Measurements from ENCODE around the gene GJB2.
"Not testable (repeated sequence)": the region's sequence is repeated elsewhere in the genome, so short reads cannot be mapped to it uniquely, and the experiment has no call there.

Gene GJB2

GRCh38 chr13:20165417-20166257, 27.1 kb downstream of the GJB2 start:
- no peak for DNase-seq (ENCODE audit: low read depth, low spot score)

- no peak for DNase-seq (ENCODE audit: low read depth, low spot score)
These were observed 30.8 kb downstream of the GJB2 start for GRCh38 chr13:20161951-20162300.

GRCh38 chr13:20161275-20161950, 31.3 kb downstream of the GJB2 start:
- DNase-seq (ENCODE audit: low read depth, low spot score): no peak

GRCh38 chr13:20160306-20161274, 32.1 kb downstream of the GJB2 start, which contains the start of gene GJA3:
GJA3 (minus strand) TSS chr13:20161052; CDS start chr13:20143288, 17,764 bp downstream.
- DNase-seq (ENCODE audit: low read depth, low spot score): peak; percentile 10

- DNase-seq (ENCODE audit: low read depth, low spot score): no peak
These were observed 33.0 kb downstream of the GJB2 start for GRCh38 chr13:20159646-20160305.

- no peak for DNase-seq (ENCODE audit: low read depth, low spot score)
These were observed 35.5 kb downstream of the GJB2 start for GRCh38 chr13:20157151-20157796.

- DNase-seq (ENCODE audit: low read depth, low spot score): no peak
These were observed 36.0 kb downstream of the GJB2 start for GRCh38 chr13:20156702-20157101.

GRCh38 chr13:20153290-20153689, 39.4 kb downstream of the GJB2 start:
- DNase-seq (ENCODE audit: low read depth, low spot score): not testable (repeated sequence)

- DNase-seq (ENCODE audit: low read depth, low spot score): no peak
These were observed 41.1 kb downstream of the GJB2 start for GRCh38 chr13:20151612-20152011.

GRCh38 chr13:20151016-20151415, 41.7 kb downstream of the GJB2 start:
- DNase-seq (ENCODE audit: low read depth, low spot score): no peak

- DNase-seq (ENCODE audit: low read depth, low spot score): no peak
These were observed 42.2 kb downstream of the GJB2 start for GRCh38 chr13:20150561-20150960.

- no peak for DNase-seq (ENCODE audit: low read depth, low spot score)
These were observed 43.0 kb downstream of the GJB2 start for GRCh38 chr13:20149762-20150161.

GRCh38 chr13:20148501-20149183, 44.1 kb downstream of the GJB2 start:
- no peak for DNase-seq (ENCODE audit: low read depth, low spot score)

- no peak for DNase-seq (ENCODE audit: low read depth, low spot score)
These were observed 46.4 kb downstream of the GJB2 start for GRCh38 chr13:20146381-20146780.

GRCh38 chr13:20145521-20145920, 47.2 kb downstream of the GJB2 start:
- DNase-seq (ENCODE audit: low read depth, low spot score): no peak

GRCh38 chr13:20144141-20144850, 48.4 kb downstream of the GJB2 start:
- DNase-seq (ENCODE audit: low read depth, low spot score): no peak

- no peak for DNase-seq (ENCODE audit: low read depth, low spot score)
These were observed 49.7 kb downstream of the GJB2 start for GRCh38 chr13:20142927-20143480.

- no peak for DNase-seq (ENCODE audit: low read depth, low spot score)
These were observed 50.5 kb downstream of the GJB2 start for GRCh38 chr13:20142023-20142926.

All from activated CD4-positive, CD25-positive, alpha-beta regulatory T cell treated with anti-CD3 and anti-CD28 coated beads, Interleukin-2, amount 50 U/mL, for 16 hours (primary cell).